ENCODE data around the gene MCUB.
"Not testable (repeated sequence)": the region's sequence is repeated elsewhere in the genome, so short reads cannot be mapped to it uniquely, and the experiment has no call there.

MCUB gene

GRCh38 chr4:109547394-109547793 is 12.7 kb upstream of the MCUB start:
- DNase-seq: no peak

GRCh38 chr4:109548655-109549054 is 11.4 kb upstream of the MCUB start:
- peak; percentile 79 for DNase-seq
- H3K27me3 ChIP-seq (replicated peaks): no peaks in the 10 kb centered on the region
- H3K4me3 ChIP-seq (ENCODE audit: low read depth, low read length): no peak overlapping the region
- peaks cover 2% of the 10 kb centered on the region for H3K36me3 ChIP-seq (replicated peaks)
- TF ChIP-seq, protein P1, sequence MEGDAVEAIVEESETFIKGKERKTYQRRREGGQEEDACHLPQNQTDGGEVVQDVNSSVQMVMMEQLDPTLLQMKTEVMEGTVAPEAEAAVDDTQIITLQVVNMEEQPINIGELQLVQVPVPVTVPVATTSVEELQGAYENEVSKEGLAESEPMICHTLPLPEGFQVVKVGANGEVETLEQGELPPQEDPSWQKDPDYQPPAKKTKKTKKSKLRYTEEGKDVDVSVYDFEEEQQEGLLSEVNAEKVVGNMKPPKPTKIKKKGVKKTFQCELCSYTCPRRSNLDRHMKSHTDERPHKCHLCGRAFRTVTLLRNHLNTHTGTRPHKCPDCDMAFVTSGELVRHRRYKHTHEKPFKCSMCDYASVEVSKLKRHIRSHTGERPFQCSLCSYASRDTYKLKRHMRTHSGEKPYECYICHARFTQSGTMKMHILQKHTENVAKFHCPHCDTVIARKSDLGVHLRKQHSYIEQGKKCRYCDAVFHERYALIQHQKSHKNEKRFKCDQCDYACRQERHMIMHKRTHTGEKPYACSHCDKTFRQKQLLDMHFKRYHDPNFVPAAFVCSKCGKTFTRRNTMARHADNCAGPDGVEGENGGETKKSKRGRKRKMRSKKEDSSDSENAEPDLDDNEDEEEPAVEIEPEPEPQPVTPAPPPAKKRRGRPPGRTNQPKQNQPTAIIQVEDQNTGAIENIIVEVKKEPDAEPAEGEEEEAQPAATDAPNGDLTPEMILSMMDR (IDR thresholded peaks at IDR 0.05; ENCODE audit: low read depth, low read length, missing control alignments): no peak
- in situ Hi-C loops (cut with HindIII; ENCODE audit: low pct_ligation_motif_present, low sequenced_read_pairs): no loop called here
- peak overlapping the region; percentile 51 for H3K27ac ChIP-seq

More at GRCh38 chr4:109547394-109547793, 12.7 kb upstream of the MCUB start:
- in situ Hi-C loops (cut with HindIII; ENCODE audit: low pct_ligation_motif_present, low sequenced_read_pairs): no loop called here
- no peak overlapping the region for H3K4me3 ChIP-seq (ENCODE audit: low read depth, low read length)
- H3K36me3 ChIP-seq (replicated peaks): peaks cover 6% of the 10 kb centered on the region
- H3K27me3 ChIP-seq (replicated peaks): no peaks in the 10 kb centered on the region
- no peak overlapping the region for H3K27ac ChIP-seq
- TF ChIP-seq, protein P1 (IDR thresholded peaks at IDR 0.05; ENCODE audit: low read depth, low read length, missing control alignments): no peak

- no peak overlapping the region for H3K4me3 ChIP-seq (ENCODE audit: low read depth, low read length)
- no peak overlapping the region for H3K27ac ChIP-seq
- in situ Hi-C loops (cut with HindIII; ENCODE audit: low pct_ligation_motif_present, low sequenced_read_pairs): no loop called here
- no peaks in the 10 kb centered on the region for H3K27me3 ChIP-seq (replicated peaks)
- no peaks in the 10 kb centered on the region for H3K36me3 ChIP-seq (replicated peaks)
- TF ChIP-seq, protein P1 (IDR thresholded peaks at IDR 0.05; ENCODE audit: low read depth, low read length, missing control alignments): no peak
- no peak for DNase-seq
Measured at GRCh38 chr4:109552237-109552636, 7.8 kb upstream of the MCUB start.

DNA sequence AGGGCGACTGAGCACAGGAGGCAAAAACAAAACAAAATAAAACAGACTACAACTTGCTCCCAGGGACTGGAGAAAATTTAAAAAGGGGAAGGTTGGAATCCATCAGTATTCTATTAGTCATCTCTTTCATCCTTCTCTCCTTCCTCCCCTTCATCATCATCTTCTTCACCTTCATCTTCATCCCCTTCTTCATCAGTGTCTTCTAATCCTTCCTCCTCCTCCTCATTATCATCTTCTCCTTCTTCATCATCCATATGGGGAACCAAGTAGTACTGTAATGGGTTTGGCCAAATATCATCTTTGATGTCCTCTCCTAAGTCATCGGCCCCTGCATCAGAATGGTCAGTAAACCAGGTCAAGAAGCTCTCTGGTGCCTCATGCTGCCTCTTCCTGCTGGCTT is 6.9 kb upstream of the MCUB start:
- in situ Hi-C loops (cut with HindIII; ENCODE audit: low pct_ligation_motif_present, low sequenced_read_pairs): no loop called here
- Histone ChIP-seq H3K27ac (no peak overlapping the region), H3K36me3 (replicated peaks) (no peaks in the 10 kb centered on the region), H3K4me3 (ENCODE audit: low read depth, low read length) (no peak overlapping the region), H3K27me3 (replicated peaks) (no peaks in the 10 kb centered on the region)
- no peak for DNase-seq
- TF ChIP-seq, protein P1 (IDR thresholded peaks at IDR 0.05; ENCODE audit: low read depth, low read length, missing control alignments): no peak

DNA sequence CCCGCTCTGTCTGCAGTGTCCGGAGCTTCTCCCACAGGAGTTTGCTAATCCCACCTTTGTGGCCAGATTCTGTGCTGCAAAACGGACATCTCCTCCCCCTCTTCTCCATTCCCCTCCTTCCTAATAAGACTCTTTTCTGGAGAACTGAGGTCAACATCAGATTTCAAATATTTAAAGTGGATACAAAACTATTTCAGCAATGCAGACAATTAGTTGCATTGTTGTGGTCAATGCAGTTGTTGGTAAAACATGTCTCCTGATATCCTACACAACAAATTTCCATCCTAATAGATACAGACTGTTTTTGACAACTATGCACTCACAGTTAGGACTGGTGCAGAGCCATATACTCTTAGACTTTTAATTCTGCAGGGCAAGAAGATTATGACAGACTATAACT is 5.1 kb upstream of the MCUB start:
- in situ Hi-C loops (cut with HindIII; ENCODE audit: low pct_ligation_motif_present, low sequenced_read_pairs): no loop called here
- H3K27ac ChIP-seq: no peak overlapping the region
- no peak overlapping the region for H3K4me3 ChIP-seq (ENCODE audit: low read depth, low read length)
- no peaks in the 10 kb centered on the region for H3K36me3 ChIP-seq (replicated peaks)
- DNase-seq: no peak
- H3K27me3 ChIP-seq (replicated peaks): no peaks in the 10 kb centered on the region
- TF ChIP-seq, protein P1 (IDR thresholded peaks at IDR 0.05; ENCODE audit: low read depth, low read length, missing control alignments): no peak

DNA sequence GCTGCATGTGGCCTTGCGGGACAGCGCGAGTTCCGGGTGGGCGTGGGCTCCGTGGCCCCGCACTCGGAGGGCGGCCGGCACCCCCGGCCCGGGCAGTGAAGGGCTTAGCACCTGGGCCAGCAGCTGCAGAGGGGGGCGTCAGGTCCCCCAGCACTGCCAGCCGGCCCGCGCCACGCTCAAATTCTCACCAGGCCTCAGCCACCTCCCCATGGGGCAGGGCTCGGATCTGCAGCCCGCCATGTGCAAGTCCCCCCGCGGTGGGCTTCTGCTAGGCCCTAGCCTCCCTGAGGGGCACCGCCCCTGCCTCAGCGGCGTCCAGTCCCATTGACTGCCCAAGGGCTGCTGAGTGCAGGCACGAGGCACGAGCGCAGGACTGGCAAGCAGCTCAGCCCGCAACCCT is 2.6 kb upstream of the MCUB start:
- TF ChIP-seq, protein P1 (IDR thresholded peaks at IDR 0.05; ENCODE audit: low read depth, low read length, missing control alignments): no peak
- DNase-seq: no peak
- no peaks in the 10 kb centered on the region for H3K27me3 ChIP-seq (replicated peaks)
- H3K4me3 ChIP-seq (ENCODE audit: low read depth, low read length): no peak overlapping the region
- in situ Hi-C loops (cut with HindIII; ENCODE audit: low pct_ligation_motif_present, low sequenced_read_pairs): no loop called here
- H3K36me3 ChIP-seq (replicated peaks): no peaks in the 10 kb centered on the region
- no peak overlapping the region for H3K27ac ChIP-seq

DNA sequence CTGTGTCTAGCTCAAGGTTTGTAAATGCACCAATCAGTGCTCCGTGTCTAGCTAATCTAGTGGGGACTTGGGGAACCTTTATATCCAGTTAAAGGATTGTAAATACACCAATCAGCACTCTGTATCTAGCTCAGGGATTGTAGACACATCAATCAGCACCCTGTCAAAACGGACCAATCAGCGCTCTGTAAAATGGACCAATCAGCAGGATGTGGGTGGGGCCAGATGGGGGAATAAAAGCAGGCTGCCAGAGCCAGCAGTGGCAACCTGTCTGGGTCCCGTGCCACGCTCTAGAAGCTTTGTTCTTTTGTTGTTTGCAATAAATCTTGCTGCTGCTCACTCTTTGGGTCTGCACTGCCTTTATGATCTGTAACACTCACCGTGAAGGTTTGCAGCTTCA is 2.0 kb upstream of the MCUB start:
- H3K36me3 ChIP-seq (replicated peaks); H3K4me3 ChIP-seq (ENCODE audit: low read depth, low read length); DNase-seq; H3K27me3 ChIP-seq (replicated peaks); H3K27ac ChIP-seq; in situ Hi-C loops (cut with HindIII; ENCODE audit: low pct_ligation_motif_present, low sequenced_read_pairs): not testable (repeated sequence)

Data from brain microvascular endothelial cell (primary cell).